Hepatocyte (in vitro differentiated cells): ENCODE data around the gene CYTH4. TPM values are rescaled to one million over a fixed set of nuclear protein-coding genes. Genes with fewer than 3 reads are reported as not detected.

ENCODE experiments used
- DNase-seq: peaks from one replicate; pipeline ENCODE4 v3.0.0-alpha.2; 2016; ENCODE audit warnings: low spot score
- H2AFZ ChIP-seq: fragments of 200-600 bp; sonication (generic); 2 replicates; pipeline ENCODE4 v1.6.0; 2016; ENCODE audit warnings: antibody characterized with exemption, mild to moderate bottlenecking
- H3K27ac ChIP-seq: fragments of 200-600 bp; sonication (generic); 2 replicates; pipeline ENCODE4 v1.5.1; 2016; ENCODE audit warnings: mild to moderate bottlenecking
- H3K27me3 ChIP-seq: fragments of 200-600 bp; sonication (generic); 2 replicates; pipeline ENCODE4 v1.6.1; 2016
- H3K36me3 ChIP-seq: fragments of 200-600 bp; sonication (generic); replicated peaks from 2 replicates; pipeline ENCODE4 v1.5.1; 2016; ENCODE audit warnings: low read depth; ENCODE audit not compliant: insufficient read depth
- H3K4me1 ChIP-seq: fragments of 200-600 bp; sonication (generic); 2 replicates; pipeline ENCODE4 v1.5.1; 2016; ENCODE audit warnings: mild to moderate bottlenecking, moderate library complexity; ENCODE audit not compliant: insufficient read depth
- H3K4me2 ChIP-seq: fragments of 200-600 bp; sonication (generic); 2 replicates; pipeline ENCODE4 v1.6.0; 2016
- H3K4me3 ChIP-seq: fragments of 200-600 bp; sonication (generic); 2 replicates; pipeline ENCODE4 v1.5.1; 2016; ENCODE audit warnings: mild to moderate bottlenecking
- H3K79me2 ChIP-seq: fragments of 200-600 bp; sonication (generic); 2 replicates; pipeline ENCODE4 v1.6.0; 2017; ENCODE audit warnings: mild to moderate bottlenecking
- H3K9me2 ChIP-seq: fragments of 200-600 bp; sonication (generic); replicated peaks from 2 replicates; pipeline ENCODE4 v1.6.0; 2017; ENCODE audit warnings: mild to moderate bottlenecking; ENCODE audit not compliant: insufficient read depth
- H3K9me3 ChIP-seq: fragments of 200-600 bp; sonication (generic); 2 replicates; pipeline ENCODE4 v1.5.1; 2016; ENCODE audit warnings: low read depth, mild to moderate bottlenecking
- H4K20me1 ChIP-seq: fragments of 200-600 bp; sonication (generic); 2 replicates; pipeline ENCODE4 v1.6.0; 2016; ENCODE audit warnings: mild to moderate bottlenecking; ENCODE audit not compliant: insufficient read depth, poor library complexity, severe bottlenecking
- CTCF ChIP-seq: fragments of 200-600 bp; sonication (generic); IDR thresholded peaks from 2 replicates; pipeline ENCODE4 v1.5.1; 2016; ENCODE audit warnings: antibody characterized with exemption, mild to moderate bottlenecking; ENCODE audit not compliant: poor library complexity
- EZH2 ChIP-seq: fragments of 200-600 bp; sonication (generic); IDR thresholded peaks from 2 replicates; pipeline ENCODE4 v1.6.1; 2016; ENCODE audit warnings: antibody characterized with exemption, mild to moderate bottlenecking, borderline replicate concordance
- EZH2phosphoT487 ChIP-seq: fragments of 200-600 bp; sonication (generic); IDR thresholded peaks from one replicate; pipeline ENCODE4 v1.6.1; 2018; ENCODE audit warnings: antibody characterized with exemption, mild to moderate bottlenecking, low read depth, moderate library complexity; ENCODE audit not compliant: unreplicated experiment, severe bottlenecking
- WGBS: methylation state at CpG from one replicate; pipeline ENCODE4 v1.1.6; 2016; ENCODE audit warnings: low lambda C conversion rate; ENCODE audit errors: missing lambda C conversion rate; 5-methylcytosine and 5-hydroxymethylcytosine counted together
- polyA plus RNA-seq: library from polyadenylated mRNA; unstranded; fragments of >200 nt; fragmentation: Nextera tagmentation; extraction: Ambion mirVana; gene quantifications from 2 replicates; pipeline ENCODE4 v1.2.1, GENCODE V29; 2016
- total RNA-seq: library from RNA; depleted of rRNA; stranded (reverse); fragments of >200 nt; gene quantifications from 2 replicates; pipeline ENCODE4 v1.2.3, GENCODE V29; 2014

The CYTH4 gene
- total and polyA plus RNA-seq, 2 experiments from 2014 or later, result 0.57 to 0.94 TPM

GRCh38 chr22:37270928-37271650 is 11.2 kb upstream of the CYTH4 start:
- Histone ChIP-seq H3K27me3 (no peaks in the 10 kb centered on the region), H3K79me2 (no peaks in the 10 kb centered on the region), H3K4me1 (no peaks in the 10 kb centered on the region), H3K9me2 (no peaks in the 10 kb centered on the region), H4K20me1 (no peaks in the 10 kb centered on the region), H3K9me3 (no peaks in the 10 kb centered on the region), H3K4me3 (no peak overlapping the region), H2AFZ (no peak overlapping the region), H3K4me2 (no peak overlapping the region), H3K36me3 (no peaks in the 10 kb centered on the region), H3K27ac (no peak overlapping the region)
- no peak for DNase-seq
- no peak for TF ChIP-seq CTCF
- no peak for TF ChIP-seq EZH2
- TF ChIP-seq EZH2phosphoT487, result no peak
- WGBS, result 89% methylated on average over 8 of the region's 8 CpGs

GRCh38 chr22:37273126-37273845 is 9.0 kb upstream of the CYTH4 start:
- no peaks in the 10 kb centered on the region for H3K4me1 ChIP-seq
- H3K79me2 ChIP-seq, result no peaks in the 10 kb centered on the region
- TF ChIP-seq EZH2phosphoT487 (no peak), EZH2 (no peak), CTCF (no peak)
- DNase-seq, result no peak
- no peak overlapping the region for H3K4me3 ChIP-seq
- H3K27ac ChIP-seq, result no peak overlapping the region
- H2AFZ ChIP-seq, result no peak overlapping the region
- H4K20me1 ChIP-seq, result no peaks in the 10 kb centered on the region
- no peaks in the 10 kb centered on the region for H3K27me3 ChIP-seq
- no peaks in the 10 kb centered on the region for H3K9me2 ChIP-seq
- no peaks in the 10 kb centered on the region for H3K36me3 ChIP-seq
- WGBS, result 66% methylated on average over 17 of the region's 17 CpGs
- no peak overlapping the region for H3K4me2 ChIP-seq
- H3K9me3 ChIP-seq, result no peaks in the 10 kb centered on the region

GRCh38 chr22:37273846-37274225 is 8.5 kb upstream of the CYTH4 start:
- no peaks in the 10 kb centered on the region for H3K9me2 ChIP-seq
- no peaks in the 10 kb centered on the region for H3K27me3 ChIP-seq
- no peak overlapping the region for H3K4me2 ChIP-seq
- no peak overlapping the region for H3K4me3 ChIP-seq
- no peaks in the 10 kb centered on the region for H3K36me3 ChIP-seq
- DNase-seq, result no peak
- TF ChIP-seq EZH2 (no peak), EZH2phosphoT487 (no peak), CTCF (no peak)
- WGBS, result 79% methylated on average over 5 of the region's 8 CpGs
- H2AFZ ChIP-seq, result no peak overlapping the region
- no peaks in the 10 kb centered on the region for H3K79me2 ChIP-seq
- no peaks in the 10 kb centered on the region for H3K9me3 ChIP-seq
- H3K4me1 ChIP-seq, result no peaks in the 10 kb centered on the region
- no peaks in the 10 kb centered on the region for H4K20me1 ChIP-seq
- no peak overlapping the region for H3K27ac ChIP-seq
